ENCODE measurements around the gene SGMS1. TPM values are rescaled to one million over a fixed set of nuclear protein-coding genes. Genes with fewer than 3 reads are reported as not detected.

The SGMS1 gene
- total RNA-seq, 1 donor from 2014 or later = 9.2 TPM

- Histone ChIP-seq H3K4me1 (peaks cover 12% of the 10 kb centered on the region), H3F3A (ENCODE audit: low read depth) (peaks cover 14% of the 10 kb centered on the region), H3K27me3 (no peaks in the 10 kb centered on the region), H4K20me1 (ENCODE audit: low read depth) (no peaks in the 10 kb centered on the region), H3K9ac (no peak overlapping the region), H3K9me3 (ENCODE audit: low read depth) (no peaks in the 10 kb centered on the region), H3K79me2 (ENCODE audit: low read depth) (no peaks in the 10 kb centered on the region), H3K27ac (no peak overlapping the region), H3K4me2 (no peak overlapping the region), H3K36me3 (no peaks in the 10 kb centered on the region), H3K4me3 (no peak overlapping the region), H2AFZ (replicated peaks) (no peak overlapping the region)
- Mint-ChIP-seq H3K27ac (no peak overlapping the region), H3K4me1 (peaks cover 11% of the 10 kb centered on the region), H3K4me3 (no peak overlapping the region), H3K9me3 (no peaks in the 10 kb centered on the region), H3K27me3 (ENCODE audit: insufficient read depth, low read depth) (no peaks in the 10 kb centered on the region), H3K36me3 (no peaks in the 10 kb centered on the region)
- DNase-seq (ENCODE audit: low spot score) = no peak
- TF ChIP-seq, protein P1, sequence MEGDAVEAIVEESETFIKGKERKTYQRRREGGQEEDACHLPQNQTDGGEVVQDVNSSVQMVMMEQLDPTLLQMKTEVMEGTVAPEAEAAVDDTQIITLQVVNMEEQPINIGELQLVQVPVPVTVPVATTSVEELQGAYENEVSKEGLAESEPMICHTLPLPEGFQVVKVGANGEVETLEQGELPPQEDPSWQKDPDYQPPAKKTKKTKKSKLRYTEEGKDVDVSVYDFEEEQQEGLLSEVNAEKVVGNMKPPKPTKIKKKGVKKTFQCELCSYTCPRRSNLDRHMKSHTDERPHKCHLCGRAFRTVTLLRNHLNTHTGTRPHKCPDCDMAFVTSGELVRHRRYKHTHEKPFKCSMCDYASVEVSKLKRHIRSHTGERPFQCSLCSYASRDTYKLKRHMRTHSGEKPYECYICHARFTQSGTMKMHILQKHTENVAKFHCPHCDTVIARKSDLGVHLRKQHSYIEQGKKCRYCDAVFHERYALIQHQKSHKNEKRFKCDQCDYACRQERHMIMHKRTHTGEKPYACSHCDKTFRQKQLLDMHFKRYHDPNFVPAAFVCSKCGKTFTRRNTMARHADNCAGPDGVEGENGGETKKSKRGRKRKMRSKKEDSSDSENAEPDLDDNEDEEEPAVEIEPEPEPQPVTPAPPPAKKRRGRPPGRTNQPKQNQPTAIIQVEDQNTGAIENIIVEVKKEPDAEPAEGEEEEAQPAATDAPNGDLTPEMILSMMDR (IDR thresholded peaks at IDR 0.05) = no peak
- no peak for TF ChIP-seq EZH2phosphoT487 (IDR thresholded peaks at IDR 0.05)
- TF ChIP-seq EZH2 (IDR thresholded peaks at IDR 0.05) = no peak
Measured at GRCh38 chr10:50558371-50558770, 65.4 kb downstream of the SGMS1 start.

DNA sequence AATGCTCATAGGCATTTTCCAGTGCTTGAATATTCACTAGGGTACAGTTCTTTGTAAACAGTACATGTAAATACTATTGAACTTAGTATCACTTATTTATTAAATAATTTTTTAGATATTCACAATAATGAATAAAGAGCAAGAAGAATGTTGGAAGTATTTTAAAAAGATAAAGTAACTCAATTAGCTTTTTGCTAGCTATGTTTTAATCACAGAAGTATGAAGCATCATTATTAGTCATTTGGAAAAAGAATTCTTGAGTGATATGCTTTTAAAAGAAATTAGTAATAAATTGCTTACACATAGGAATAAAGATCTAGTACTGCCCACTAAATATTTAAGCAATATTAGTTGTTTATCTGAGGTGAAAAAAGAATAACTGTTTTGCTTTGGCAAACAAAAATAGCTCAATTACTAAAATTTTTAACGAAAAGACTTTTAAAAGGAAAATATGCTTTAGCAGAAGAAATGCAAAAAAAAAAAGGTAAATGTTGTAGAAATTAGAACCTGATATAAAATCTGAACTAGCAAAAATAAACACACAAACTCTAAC lies 66.5 kb downstream of the SGMS1 start:
- peaks cover 11% of the 10 kb centered on the region for H3K4me1 Mint-ChIP-seq
- Histone ChIP-seq H2AFZ (replicated peaks) (no peak overlapping the region), H3K27me3 (no peaks in the 10 kb centered on the region), H3F3A (ENCODE audit: low read depth) (peaks cover 14% of the 10 kb centered on the region), H3K4me2 (no peak overlapping the region), H3K4me3 (no peak overlapping the region), H3K4me1 (peaks cover 12% of the 10 kb centered on the region), H3K9me3 (ENCODE audit: low read depth) (no peaks in the 10 kb centered on the region), H4K20me1 (ENCODE audit: low read depth) (no peaks in the 10 kb centered on the region), H3K9ac (no peak overlapping the region), H3K36me3 (no peaks in the 10 kb centered on the region), H3K79me2 (ENCODE audit: low read depth) (no peaks in the 10 kb centered on the region), H3K27ac (no peak overlapping the region)
- no peak overlapping the region for H3K27ac Mint-ChIP-seq
- no peak overlapping the region for H3K4me3 Mint-ChIP-seq
- H3K9me3 Mint-ChIP-seq = no peaks in the 10 kb centered on the region
- H3K36me3 Mint-ChIP-seq = no peaks in the 10 kb centered on the region
- TF ChIP-seq, protein P1 (IDR thresholded peaks at IDR 0.05) = no peak
- no peak for TF ChIP-seq EZH2 (IDR thresholded peaks at IDR 0.05)
- TF ChIP-seq EZH2phosphoT487 (IDR thresholded peaks at IDR 0.05) = no peak
- no peaks in the 10 kb centered on the region for H3K27me3 Mint-ChIP-seq (ENCODE audit: insufficient read depth, low read depth)
- DNase-seq (ENCODE audit: low spot score) = no peak

- Histone ChIP-seq H2AFZ (replicated peaks) (no peak overlapping the region), H3K9ac (no peak overlapping the region), H4K20me1 (ENCODE audit: low read depth) (no peaks in the 10 kb centered on the region), H3K9me3 (ENCODE audit: low read depth) (no peaks in the 10 kb centered on the region), H3K36me3 (no peaks in the 10 kb centered on the region), H3K79me2 (ENCODE audit: low read depth) (no peaks in the 10 kb centered on the region), H3K4me1 (peaks cover 12% of the 10 kb centered on the region), H3K27ac (no peak overlapping the region), H3K4me3 (no peak overlapping the region), H3K4me2 (no peak overlapping the region), H3F3A (ENCODE audit: low read depth) (peaks cover 12% of the 10 kb centered on the region), H3K27me3 (no peaks in the 10 kb centered on the region)
- Mint-ChIP-seq H3K27me3 (ENCODE audit: insufficient read depth, low read depth) (no peaks in the 10 kb centered on the region), H3K4me1 (peaks cover 11% of the 10 kb centered on the region), H3K27ac (no peak overlapping the region), H3K36me3 (no peaks in the 10 kb centered on the region), H3K4me3 (no peak overlapping the region), H3K9me3 (no peaks in the 10 kb centered on the region)
- TF ChIP-seq EZH2phosphoT487 (IDR thresholded peaks at IDR 0.05) = no peak
- DNase-seq (ENCODE audit: low spot score) = no peak
Measured at GRCh38 chr10:50556237-50557120, 67.3 kb downstream of the SGMS1 start.

Measured in neural progenitor cell (in vitro differentiated cells).